Measurements from ENCODE around the gene ZNF488.

GRCh38 chr10:47397256-47397655 is 13.2 kb upstream of the ZNF488 start:
- TF ChIP-seq REST (IDR thresholded peaks at IDR 0.05; ENCODE audit: insufficient read depth in 1 of 2, low read depth in 2 of 2, low read length in 2 of 2) (no peak), POLR2AphosphoS5 (IDR thresholded peaks at IDR 0.05; ENCODE audit: low read depth, low read length) (no peak), TAF1 (IDR thresholded peaks at IDR 0.05; ENCODE audit: borderline replicate concordance, insufficient read depth, low read length) (no peak)
